Gastrocnemius medialis (tissue), 4 donors: Measurements from ENCODE around the gene LY86. TPM values are rescaled to one million over a fixed set of nuclear protein-coding genes. Genes with fewer than 3 reads are reported as not detected.

ENCODE experiments used
- ATAC-seq, 2 donors: fragments of 150-250 bp; one replicate each; pipeline ENCODE4 v1.9.1; 2016
- DNase-seq, 2 donors: peaks; one replicate each; pipeline ENCODE4 v3.0.0-alpha.2; 2019
- H3K27ac ChIP-seq, 4 donors: fragments of 200-600 bp; sonication (generic); 1 replicate in 1 of 4; 2 replicates in 3 of 4; pipeline ENCODE4 v1.5.1; 2016 to 2018; ENCODE audit warnings: mild to moderate bottlenecking in 2 of 4, moderate library complexity in 1 of 4
- H3K27me3 ChIP-seq, 3 donors: fragments of 200-600 bp; sonication (generic) in 2 of 3; 1 replicate in 1 of 3; 2 replicates in 2 of 3; pipeline versions ENCODE4 v1.5.1 to v1.6.0; 2016 to 2019; ENCODE audit warnings: mild to moderate bottlenecking in 1 of 3, moderate library complexity in 1 of 3
- H3K36me3 ChIP-seq, 2 donors: fragments of 200-600 bp; sonication (generic) in 1 of 2; one replicate each; pipeline ENCODE4 v1.5.1; 2017 to 2018
- H3K4me1 ChIP-seq, 2 donors: fragments of 200-600 bp; sonication (generic) in 1 of 2; one replicate each; pipeline ENCODE4 v1.5.1; 2016 to 2017; ENCODE audit warnings: mild to moderate bottlenecking in 2 of 2
- H3K4me3 ChIP-seq, 4 donors: fragments of 200-600 bp; sonication (generic) in 3 of 4; 1 replicate in 1 of 4; 2 replicates in 3 of 4; pipeline ENCODE4 v1.5.1; 2016 to 2019; ENCODE audit warnings: mild to moderate bottlenecking in 2 of 4
- H3K9me3 ChIP-seq, 3 donors: fragments of 200-600 bp; sonication (generic) in 2 of 3; 1 replicate in 1 of 3; 2 replicates in 2 of 3; pipeline ENCODE4 v1.5.1; 2016 to 2019
- CTCF ChIP-seq, 5 experiments: fragments of 450-650 bp in 3 of 5; fragments of 200-600 bp in 2 of 5; sonication (generic) in 2 of 5; IDR thresholded peaks in 4 of 5; conservative IDR thresholded peaks in 1 of 5; 1 replicate in 4 of 5; 2 replicates in 1 of 5; pipeline ENCODE4 v1.5.1; 2016 to 2019; ENCODE audit warnings: antibody characterized with exemption in 5 of 5, mild to moderate bottlenecking in 3 of 5, moderate library complexity in 3 of 5
- POLR2A ChIP-seq, 2 donors: fragments of 450-650 bp; IDR thresholded peaks; one replicate each; pipeline ENCODE4 v1.6.1; 2017; ENCODE audit warnings: antibody characterized with exemption in 2 of 2, mild to moderate bottlenecking in 2 of 2, moderate library complexity in 2 of 2
- in situ Hi-C, 4 donors: fragments of 200-750 bp; cut with MboI; loops; one replicate each; pipeline versions ENCODE4 v1.15.0 to v1.8.0; 2017; ENCODE audit warnings: low sequenced_read_pairs in 4 of 4
- intact Hi-C: fragments of 100-400 bp; cut with DNase I; formaldehyde crosslinking; loops from one replicate; pipeline ENCODE4 v1.15.1; 2023; ENCODE audit warnings: low total_unique reads
- total RNA-seq, 4 donors: library from RNA; depleted of rRNA; stranded (reverse); fragments of >200 nt; gene quantifications; one replicate each; pipeline versions ENCODE4 v1.1.0 to v1.2.3, GENCODE V29; 2016

The LY86 gene
- 1 to 10 TPM in 1 of 4 donors, under 1 TPM in 1, not detected in 2; 0.49 to 1.3 TPM for total RNA-seq

GRCh38 chr6:6588064-6588923, at the start of gene LY86:
Gene LY86, plus strand, starts transcription at chr6:6588720. Its CDS starts 15 bp downstream, at chr6:6588735.
- Histone ChIP-seq H3K4me3 (peak within 1 kb of the TSS in 1 of 4 donors; percentile 9), H3K27me3 (no peaks in the 10 kb centered on the region), H3K36me3 (no peaks in the 10 kb centered on the region), H3K4me1 (no peaks in the 10 kb centered on the region), H3K27ac (peak within 1 kb of the TSS in 1 of 4 donors; percentile 30), H3K9me3 (no peaks in the 10 kb centered on the region)
- intact Hi-C loops (no loop called here), in situ Hi-C loops (no loop called here)
- TF ChIP-seq CTCF (IDR thresholded peaks at IDR 0.05 in 4 of 5, conservative IDR thresholded peaks at IDR 0.05 in 1 of 5): no peak
- no peak for TF ChIP-seq POLR2A (IDR thresholded peaks at IDR 0.05)
- ATAC-seq: peak in 1 of 2 donors; percentile 58
- DNase-seq: no peak

GRCh38 chr6:6539036-6539435, 49.5 kb upstream of the LY86 start:
- Histone ChIP-seq H3K4me1 (peaks cover 0 to 12% of the 10 kb centered on the region in 2 donors), H3K4me3 (no peak overlapping the region), H3K27me3 (no peaks in the 10 kb centered on the region), H3K9me3 (no peaks in the 10 kb centered on the region), H3K27ac (no peak overlapping the region), H3K36me3 (no peaks in the 10 kb centered on the region)
- ATAC-seq: no peak
- no peak for DNase-seq
- in situ Hi-C loops: loop anchor here (25.0 kb wide), 3 partner anchors 477 to 1402 kb away; no protein-coding TSS in a partner anchor
- TF ChIP-seq CTCF (IDR thresholded peaks at IDR 0.05 in 4 of 5, conservative IDR thresholded peaks at IDR 0.05 in 1 of 5) (no peak), POLR2A (IDR thresholded peaks at IDR 0.05) (no peak)
- intact Hi-C loops: no loop called here

- ATAC-seq: no peak
- H3K9me3 ChIP-seq: no peaks in the 10 kb centered on the region
- H3K4me3 ChIP-seq: no peak overlapping the region
- in situ Hi-C loops (loop anchor here (25.0 kb wide), 3 partner anchors 480 to 1405 kb away; no protein-coding TSS in a partner anchor), intact Hi-C loops (no loop called here)
- no peaks in the 10 kb centered on the region for H3K36me3 ChIP-seq
- no peak for TF ChIP-seq POLR2A (IDR thresholded peaks at IDR 0.05)
- TF ChIP-seq CTCF (IDR thresholded peaks at IDR 0.05 in 4 of 5, conservative IDR thresholded peaks at IDR 0.05 in 1 of 5): no peak
- DNase-seq: no peak
- H3K27me3 ChIP-seq: peaks cover 9 to 16% (median 15%) of the 10 kb centered on the region in 3 donors
- peaks cover 12 to 19% of the 10 kb centered on the region in 2 donors for H3K4me1 ChIP-seq
- H3K27ac ChIP-seq: no peak overlapping the region
These were observed 46.2 kb upstream of the LY86 start for GRCh38 chr6:6542357-6542756.

GRCh38 chr6:6543181-6543879, 45.2 kb upstream of the LY86 start:
- no peaks in the 10 kb centered on the region for H3K36me3 ChIP-seq
- peaks cover 9 to 16% (median 15%) of the 10 kb centered on the region in 3 donors for H3K27me3 ChIP-seq
- no peak for TF ChIP-seq POLR2A (IDR thresholded peaks at IDR 0.05)
- TF ChIP-seq CTCF (IDR thresholded peaks at IDR 0.05 in 4 of 5, conservative IDR thresholded peaks at IDR 0.05 in 1 of 5): no peak
- H3K4me1 ChIP-seq: peaks cover 12 to 13% of the 10 kb centered on the region in 2 donors
- intact Hi-C loops (no loop called here), in situ Hi-C loops (loop anchor here (25.0 kb wide), 3 partner anchors 481 to 1406 kb away; no protein-coding TSS in a partner anchor)
- no peaks in the 10 kb centered on the region for H3K9me3 ChIP-seq
- ATAC-seq: no peak
- peak in 1 of 2 donors; percentile 23 for DNase-seq
- no peak overlapping the region for H3K4me3 ChIP-seq
- no peak overlapping the region for H3K27ac ChIP-seq
